Ishikawa (cell line): ENCODE results near the gene BTBD1.

Experiments used
- CEBPB ChIP-seq: IDR thresholded peaks from 2 replicates; pipeline ENCODE4 v1.6.1; 2012
- CREB1 ChIP-seq: IDR thresholded peaks from 2 replicates; pipeline ENCODE4 v1.6.1; 2012; ENCODE audit warnings: low read depth
- EGR1 ChIP-seq: IDR thresholded peaks from 2 replicates; pipeline ENCODE4 v1.6.1; 2012
- EP300 ChIP-seq: IDR thresholded peaks from 2 replicates; pipeline ENCODE4 v1.6.1; 2012; ENCODE audit warnings: borderline replicate concordance
- FOXM1 ChIP-seq: IDR thresholded peaks from 2 replicates; pipeline ENCODE4 v1.6.1; 2012; ENCODE audit warnings: low read depth, borderline replicate concordance
- MAX ChIP-seq: IDR thresholded peaks from 2 replicates; pipeline ENCODE4 v1.6.1; 2012
- NFIC ChIP-seq: IDR thresholded peaks from 2 replicates; pipeline ENCODE4 v1.6.1; 2012
- RAD21 ChIP-seq: IDR thresholded peaks from 2 replicates; pipeline ENCODE4 v1.6.1; 2012; ENCODE audit warnings: low read depth
- REST ChIP-seq: IDR thresholded peaks from 2 replicates; pipeline ENCODE4 v1.6.1; 2012; ENCODE audit warnings: low read depth, mild to moderate bottlenecking
- TAF1 ChIP-seq: IDR thresholded peaks from 2 replicates; pipeline ENCODE4 v1.6.1; 2012; ENCODE audit warnings: low read depth, mild to moderate bottlenecking
- TCF12 ChIP-seq: IDR thresholded peaks from 2 replicates; pipeline ENCODE4 v1.6.1; 2012; ENCODE audit warnings: low read depth
- TEAD4 ChIP-seq: IDR thresholded peaks from 2 replicates; pipeline ENCODE4 v1.6.1; 2012
- USF1 ChIP-seq: IDR thresholded peaks from 2 replicates; pipeline ENCODE4 v1.6.1; 2012
- YY1 ChIP-seq: IDR thresholded peaks from 2 replicates; pipeline ENCODE4 v1.6.1; 2012; ENCODE audit warnings: low read depth
- ZBTB7A ChIP-seq: IDR thresholded peaks from 2 replicates; pipeline ENCODE4 v1.6.1; 2012; ENCODE audit warnings: low read depth

Gene BTBD1

GRCh38 chr15:83065431-83065830 lies 1.6 kb downstream of the BTBD1 start:
- no peak for TF ChIP-seq REST
- TF ChIP-seq TCF12: no peak
- TF ChIP-seq USF1: no peak
- no peak for TF ChIP-seq TAF1
- TF ChIP-seq EGR1: no peak
- no peak for TF ChIP-seq FOXM1
- no peak for TF ChIP-seq MAX
- TF ChIP-seq TEAD4: no peak
- no peak for TF ChIP-seq EP300
- TF ChIP-seq NFIC: no peak

- TF ChIP-seq NFIC: no peak
- TF ChIP-seq TAF1: no peak
- no peak for TF ChIP-seq YY1
- TF ChIP-seq EGR1: no peak
- TF ChIP-seq FOXM1: no peak
- no peak for TF ChIP-seq ZBTB7A
- no peak for TF ChIP-seq CEBPB
- no peak for TF ChIP-seq CREB1
- no peak for TF ChIP-seq MAX
- TF ChIP-seq USF1: no peak
- no peak for TF ChIP-seq REST
- no peak for TF ChIP-seq TCF12
- no peak for TF ChIP-seq TEAD4
Measured at GRCh38 chr15:83064859-83065258, 2.2 kb downstream of the BTBD1 start.

GRCh38 chr15:83063551-83063950 lies 3.5 kb downstream of the BTBD1 start:
- no peak for TF ChIP-seq EP300
- TF ChIP-seq USF1: no peak
- no peak for TF ChIP-seq FOXM1
- TF ChIP-seq EGR1: no peak
- TF ChIP-seq CEBPB: no peak
- TF ChIP-seq TAF1: no peak
- no peak for TF ChIP-seq YY1
- TF ChIP-seq MAX: no peak
- no peak for TF ChIP-seq ZBTB7A

- TF ChIP-seq TCF12 (no peak), EGR1 (no peak), USF1 (no peak), RAD21 (no peak)
Measured at GRCh38 chr15:83062768-83063180, 4.3 kb downstream of the BTBD1 start.

GRCh38 chr15:83061680-83062079 lies 5.4 kb downstream of the BTBD1 start:
- TF ChIP-seq NFIC (no peak), ZBTB7A (no peak), FOXM1 (no peak), EP300 (no peak), TEAD4 (no peak), TCF12 (no peak)
